Lung (tissue), 12 donors: ENCODE results near the gene TENM3. TPM values are rescaled to one million over a fixed set of nuclear protein-coding genes. Genes with fewer than 3 reads are reported as not detected.

ENCODE experiments used
- ATAC-seq: fragments of 200-7000 bp; cut with Tn5 transposase; one replicate; pipeline ENCODE4 v1.9.1; 2020; ENCODE audit warnings: moderate number of reproducible peaks; ENCODE audit not compliant: insufficient read depth, low FRiP score
- DNase-seq, 3 donors: peaks; one replicate each; pipeline ENCODE4 v3.0.0-alpha.2; 2013 to 2017
- H3K27ac ChIP-seq, 2 donors: one replicate each; pipeline ENCODE4 v1.5.1; 2013; ENCODE audit warnings: mild to moderate bottlenecking in 2 of 2, moderate library complexity in 2 of 2, control low read depth in 1 of 2, inconsistent platforms in 1 of 2, low read depth in 1 of 2, low read length in 1 of 2
- H3K27me3 ChIP-seq, 3 donors: one replicate each; pipeline ENCODE4 v1.5.1; 2013; ENCODE audit warnings: low read length in 2 of 3; ENCODE audit not compliant: control insufficient read depth in 3 of 3, insufficient read depth in 3 of 3
- H3K36me3 ChIP-seq, 4 donors: one replicate each; pipeline ENCODE4 v1.5.1; 2013; ENCODE audit warnings: low read length in 4 of 4, mild to moderate bottlenecking in 1 of 4, moderate library complexity in 1 of 4; ENCODE audit not compliant: control insufficient read depth in 4 of 4, insufficient read depth in 4 of 4
- H3K4me1 ChIP-seq, 5 donors: one replicate each; pipeline ENCODE4 v1.5.1; 2013; ENCODE audit warnings: low read length in 5 of 5, mild to moderate bottlenecking in 2 of 5, moderate library complexity in 1 of 5; ENCODE audit not compliant: control insufficient read depth in 5 of 5, insufficient read depth in 5 of 5
- H3K4me3 ChIP-seq: one replicate; pipeline ENCODE4 v1.5.1; 2013; ENCODE audit warnings: mild to moderate bottlenecking, control low read depth, moderate library complexity
- H3K9ac ChIP-seq, 2 donors: one replicate each; pipeline ENCODE4 v1.5.1; 2013; ENCODE audit warnings: low read length in 2 of 2, control low read depth in 1 of 2; ENCODE audit not compliant: insufficient read depth in 1 of 2
- H3K9me3 ChIP-seq, 4 donors: one replicate each; pipeline ENCODE4 v1.5.1; 2013; ENCODE audit warnings: low read length in 3 of 4, mild to moderate bottlenecking in 1 of 4, moderate library complexity in 1 of 4; ENCODE audit not compliant: control insufficient read depth in 4 of 4, insufficient read depth in 3 of 4
- WGBS, 2 donors: extraction: QIAGEN DNeasy Blood & Tissue Kit; methylation state at CpG; one replicate each; pipeline ENCODE4 v1.1.7; 2013; 5-methylcytosine and 5-hydroxymethylcytosine counted together
- polyA plus RNA-seq, 2 donors: library from polyadenylated mRNA; stranded (reverse); fragments of 200-250 nt; gene quantifications; one replicate each; pipeline ENCODE4 v1.2.1, GENCODE V29; 2013
- total RNA-seq, 2 donors: library from RNA; depleted of rRNA in 1 of 2; stranded (reverse); fragments of >200 nt in 1 of 2; gene quantifications; one replicate each; pipeline ENCODE4 v1.2.1, GENCODE V29; 2014 to 2021
- TF ChIP-seq, protein P1 (sequence below): IDR thresholded peaks from 2 replicates; pipeline ENCODE4 v1.5.1; 2012; ENCODE audit warnings: mild to moderate bottlenecking; ENCODE audit errors: control extremely low read depth, extremely low read depth
- donor health status: control.
- donor health status: control.
- donor health status: Bipolar disorder and iron deficiency.
- donor health status: healthy.
- donor health status: DM: yes; HTN: yes; CAD: no.

TENM3 gene
- total and polyA plus RNA-seq, 4 donors, result 0.14 to 5.3 (median 2.2) TPM

- no peaks in the 10 kb centered on the region for H3K36me3 ChIP-seq
- ATAC-seq (no peak), DNase-seq (no peak)
- TF ChIP-seq, protein P1, sequence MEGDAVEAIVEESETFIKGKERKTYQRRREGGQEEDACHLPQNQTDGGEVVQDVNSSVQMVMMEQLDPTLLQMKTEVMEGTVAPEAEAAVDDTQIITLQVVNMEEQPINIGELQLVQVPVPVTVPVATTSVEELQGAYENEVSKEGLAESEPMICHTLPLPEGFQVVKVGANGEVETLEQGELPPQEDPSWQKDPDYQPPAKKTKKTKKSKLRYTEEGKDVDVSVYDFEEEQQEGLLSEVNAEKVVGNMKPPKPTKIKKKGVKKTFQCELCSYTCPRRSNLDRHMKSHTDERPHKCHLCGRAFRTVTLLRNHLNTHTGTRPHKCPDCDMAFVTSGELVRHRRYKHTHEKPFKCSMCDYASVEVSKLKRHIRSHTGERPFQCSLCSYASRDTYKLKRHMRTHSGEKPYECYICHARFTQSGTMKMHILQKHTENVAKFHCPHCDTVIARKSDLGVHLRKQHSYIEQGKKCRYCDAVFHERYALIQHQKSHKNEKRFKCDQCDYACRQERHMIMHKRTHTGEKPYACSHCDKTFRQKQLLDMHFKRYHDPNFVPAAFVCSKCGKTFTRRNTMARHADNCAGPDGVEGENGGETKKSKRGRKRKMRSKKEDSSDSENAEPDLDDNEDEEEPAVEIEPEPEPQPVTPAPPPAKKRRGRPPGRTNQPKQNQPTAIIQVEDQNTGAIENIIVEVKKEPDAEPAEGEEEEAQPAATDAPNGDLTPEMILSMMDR, result no peak
- no peaks in the 10 kb centered on the region for H3K9me3 ChIP-seq
- no peak overlapping the region for H3K27ac ChIP-seq
- WGBS, 2 donors, result 80 to 84% methylated on average over 4 of the region's 4 CpGs
- peaks cover 0 to 1% (median 0%) of the 10 kb centered on the region in 5 donors for H3K4me1 ChIP-seq
- no peak overlapping the region for H3K4me3 ChIP-seq
- no peak overlapping the region for H3K9ac ChIP-seq
- H3K27me3 ChIP-seq, result peaks cover 0 to 55% (median 0%) of the 10 kb centered on the region in 3 donors
These were observed 19.5 kb upstream of the TENM3 start for GRCh38 chr4:182223708-182224107.

DNA sequence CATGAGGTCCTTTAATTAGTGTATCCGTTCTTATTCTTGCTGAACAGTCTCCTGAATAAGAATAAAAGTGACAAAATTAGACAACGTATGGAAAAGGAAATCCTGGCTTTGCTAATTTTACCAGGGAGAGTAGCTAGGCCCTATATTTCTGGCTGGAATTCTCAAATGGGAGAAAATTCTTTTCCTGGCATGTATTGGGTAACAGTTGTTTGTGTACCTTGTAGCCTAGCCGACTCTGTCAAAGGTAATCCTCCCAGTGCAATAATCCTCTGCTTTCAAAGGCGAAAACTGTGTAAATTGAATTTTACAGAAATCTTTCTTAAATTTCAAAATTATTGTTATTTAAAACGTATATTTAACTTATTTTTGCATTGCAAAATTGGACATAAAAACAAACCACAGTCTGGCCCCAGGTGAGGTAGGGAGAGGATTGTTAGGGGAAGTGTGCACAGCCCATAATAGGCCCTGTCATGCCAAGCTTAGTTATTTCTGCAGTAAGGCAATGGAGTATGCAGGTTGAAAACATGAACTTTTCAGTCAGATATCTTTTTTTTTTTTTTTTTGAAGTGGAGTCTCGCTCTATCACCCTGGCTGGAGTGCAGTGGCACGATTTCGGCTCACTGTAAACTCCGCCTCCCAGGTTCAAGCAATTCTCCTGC is 18.9 kb upstream of the TENM3 start:
- no peaks in the 10 kb centered on the region for H3K36me3 ChIP-seq
- ATAC-seq, result no peak
- H3K27me3 ChIP-seq, result peaks cover 0 to 57% (median 0%) of the 10 kb centered on the region in 3 donors
- 86 to 88% methylated on average over 9 of the region's 9 CpGs for WGBS, 2 donors
- no peak overlapping the region for H3K27ac ChIP-seq
- no peak overlapping the region for H3K9ac ChIP-seq
- peaks cover 0 to 5% (median 0%) of the 10 kb centered on the region in 5 donors for H3K4me1 ChIP-seq
- TF ChIP-seq, protein P1, result no peak
- no peaks in the 10 kb centered on the region for H3K9me3 ChIP-seq
- H3K4me3 ChIP-seq, result no peak overlapping the region
- DNase-seq, result no peak

DNA sequence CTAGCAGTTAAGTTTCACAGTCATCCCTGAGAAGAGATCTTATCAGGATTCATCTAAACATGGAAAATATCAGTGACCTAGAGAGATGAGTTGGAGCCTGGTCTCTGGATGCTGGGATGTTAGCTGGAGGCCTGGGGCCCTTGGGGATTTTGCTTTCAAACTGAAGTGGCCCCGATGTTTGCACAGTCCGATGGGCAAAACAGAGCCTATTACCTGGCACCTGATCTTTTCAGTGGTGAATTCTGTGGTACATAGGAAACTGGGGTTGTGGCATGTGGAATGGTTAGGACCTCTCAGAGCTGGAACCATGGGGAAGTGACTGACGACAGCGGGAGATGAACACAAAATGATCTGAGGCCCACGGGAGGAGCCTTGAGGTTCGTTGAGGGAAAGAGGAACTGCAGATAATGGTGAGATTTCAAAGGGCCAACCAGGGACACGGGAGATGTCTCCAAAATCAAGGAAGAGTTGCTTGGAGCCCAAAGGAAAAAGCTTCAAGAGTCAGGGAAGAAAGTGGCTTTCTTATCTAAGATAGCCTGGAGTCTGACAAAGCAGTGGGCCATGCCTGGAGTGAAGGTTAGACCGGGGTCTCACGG is 17.8 kb upstream of the TENM3 start:
- H3K9me3 ChIP-seq, result no peaks in the 10 kb centered on the region
- ATAC-seq, result no peak
- H3K36me3 ChIP-seq, result no peaks in the 10 kb centered on the region
- no peak overlapping the region for H3K9ac ChIP-seq
- no peak overlapping the region for H3K27ac ChIP-seq
- DNase-seq, result no peak
- H3K4me3 ChIP-seq, result no peak overlapping the region
- WGBS, 2 donors, result 84 to 90% methylated on average over 9 of the region's 9 CpGs
- peaks cover 0 to 62% (median 0%) of the 10 kb centered on the region in 3 donors for H3K27me3 ChIP-seq
- TF ChIP-seq, protein P1, result no peak
- peaks cover 0 to 7% (median 0%) of the 10 kb centered on the region in 5 donors for H3K4me1 ChIP-seq
